ENCODE measurements around the gene UNC80. TPM values are rescaled to one million over a fixed set of nuclear protein-coding genes. Genes with fewer than 3 reads are reported as not detected.

The UNC80 gene, protein sequence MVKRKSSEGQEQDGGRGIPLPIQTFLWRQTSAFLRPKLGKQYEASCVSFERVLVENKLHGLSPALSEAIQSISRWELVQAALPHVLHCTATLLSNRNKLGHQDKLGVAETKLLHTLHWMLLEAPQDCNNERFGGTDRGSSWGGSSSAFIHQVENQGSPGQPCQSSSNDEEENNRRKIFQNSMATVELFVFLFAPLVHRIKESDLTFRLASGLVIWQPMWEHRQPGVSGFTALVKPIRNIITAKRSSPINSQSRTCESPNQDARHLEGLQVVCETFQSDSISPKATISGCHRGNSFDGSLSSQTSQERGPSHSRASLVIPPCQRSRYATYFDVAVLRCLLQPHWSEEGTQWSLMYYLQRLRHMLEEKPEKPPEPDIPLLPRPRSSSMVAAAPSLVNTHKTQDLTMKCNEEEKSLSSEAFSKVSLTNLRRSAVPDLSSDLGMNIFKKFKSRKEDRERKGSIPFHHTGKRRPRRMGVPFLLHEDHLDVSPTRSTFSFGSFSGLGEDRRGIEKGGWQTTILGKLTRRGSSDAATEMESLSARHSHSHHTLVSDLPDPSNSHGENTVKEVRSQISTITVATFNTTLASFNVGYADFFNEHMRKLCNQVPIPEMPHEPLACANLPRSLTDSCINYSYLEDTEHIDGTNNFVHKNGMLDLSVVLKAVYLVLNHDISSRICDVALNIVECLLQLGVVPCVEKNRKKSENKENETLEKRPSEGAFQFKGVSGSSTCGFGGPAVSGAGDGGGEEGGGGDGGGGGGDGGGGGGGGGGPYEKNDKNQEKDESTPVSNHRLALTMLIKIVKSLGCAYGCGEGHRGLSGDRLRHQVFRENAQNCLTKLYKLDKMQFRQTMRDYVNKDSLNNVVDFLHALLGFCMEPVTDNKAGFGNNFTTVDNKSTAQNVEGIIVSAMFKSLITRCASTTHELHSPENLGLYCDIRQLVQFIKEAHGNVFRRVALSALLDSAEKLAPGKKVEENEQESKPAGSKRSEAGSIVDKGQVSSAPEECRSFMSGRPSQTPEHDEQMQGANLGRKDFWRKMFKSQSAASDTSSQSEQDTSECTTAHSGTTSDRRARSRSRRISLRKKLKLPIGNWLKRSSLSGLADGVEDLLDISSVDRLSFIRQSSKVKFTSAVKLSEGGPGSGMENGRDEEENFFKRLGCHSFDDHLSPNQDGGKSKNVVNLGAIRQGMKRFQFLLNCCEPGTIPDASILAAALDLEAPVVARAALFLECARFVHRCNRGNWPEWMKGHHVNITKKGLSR (N-terminal part only)
- polyA plus RNA-seq (2013, experiment 1 of 2): 0.37 TPM
- 0.15 TPM for polyA plus RNA-seq (2013, experiment 2 of 2)

DNA sequence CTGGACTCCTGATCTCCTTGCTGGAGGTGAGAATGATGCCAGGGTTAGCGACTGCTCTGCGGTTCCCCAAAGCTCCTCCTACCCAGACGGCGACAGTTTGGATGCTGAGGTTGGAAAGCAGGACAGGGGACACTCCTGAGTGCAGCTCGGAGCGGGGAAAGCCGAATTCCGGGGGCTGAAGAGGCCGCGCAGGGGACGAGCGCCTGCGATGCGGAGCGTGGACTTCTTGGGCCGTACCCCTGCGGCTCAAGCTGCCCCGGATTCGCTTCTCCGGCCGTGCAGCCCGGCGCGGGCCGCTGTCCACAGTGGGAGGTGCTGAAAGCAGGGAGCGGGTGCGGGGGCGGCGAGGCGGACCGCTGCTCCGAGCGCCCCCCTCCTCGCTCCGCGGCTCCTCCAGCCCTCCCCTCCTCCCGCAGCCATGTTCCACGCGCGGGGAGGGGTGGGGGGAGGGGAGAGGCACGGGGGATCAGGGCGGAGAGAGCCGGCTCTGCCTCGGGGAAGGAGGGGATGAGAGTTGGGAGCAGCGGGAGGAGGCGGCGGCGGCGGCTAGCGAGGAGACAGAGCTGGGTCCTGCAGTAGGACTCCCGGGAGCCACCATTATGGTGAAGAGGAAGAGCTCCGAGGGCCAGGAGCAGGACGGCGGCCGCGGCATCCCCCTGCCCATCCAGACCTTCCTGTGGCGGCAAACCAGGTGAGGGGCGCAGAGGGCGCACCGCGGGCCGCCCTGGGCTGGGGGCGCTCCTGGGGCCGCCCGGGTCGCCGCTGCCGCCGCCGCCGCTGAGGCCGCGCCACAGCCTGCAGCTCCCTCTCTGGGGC, at the start of gene UNC80:
TSS of gene UNC80 (plus strand) at position 359 of the 816 bp plus-strand sequence. CDS start at position 600, 241 bp downstream.
- WGBS, 2 experiments (ENCODE audit: insufficient coverage in 2 of 2): 0 to 1% methylated on average over 14 to 39 of the region's 73 CpGs
- no peak within 1 kb of the TSS for H3K27ac ChIP-seq (ENCODE audit: low read depth, low read length, severe bottlenecking)
- no peaks in the 10 kb centered on the region for H3K9me3 ChIP-seq (ENCODE audit: control insufficient read depth, low read length)
- H3K4me3 ChIP-seq (ENCODE audit: extremely low read depth, insufficient read depth, low read length, poor library complexity, severe bottlenecking): peak within 1 kb of the TSS; percentile 45
- no peaks in the 10 kb centered on the region for H3K36me3 ChIP-seq (ENCODE audit: control insufficient read depth, insufficient read depth, low read length)
- no peaks in the 10 kb centered on the region for H3K4me1 ChIP-seq (ENCODE audit: control insufficient read depth, insufficient read depth, low read length, poor library complexity, severe bottlenecking)

DNA sequence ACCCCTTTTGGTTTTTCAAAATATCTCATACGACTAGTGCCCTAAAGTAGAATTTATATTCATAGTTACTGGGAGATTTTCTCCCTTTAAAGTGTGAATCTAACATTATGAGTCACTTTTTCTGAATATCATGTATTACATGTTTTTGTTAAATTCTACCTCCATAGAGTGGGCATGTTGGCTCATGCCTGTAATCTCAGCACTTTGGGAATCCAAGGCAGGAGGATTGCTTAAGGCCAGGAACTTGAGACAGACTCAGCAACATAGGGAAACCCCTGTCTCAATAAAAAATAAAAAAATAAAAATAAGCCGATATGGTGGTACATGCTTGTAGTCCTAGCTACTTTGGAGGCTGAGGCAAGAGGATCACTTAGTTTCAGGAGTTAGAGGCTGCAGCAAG, 45.3 kb upstream of the UNC80 start:
- no CpG with 5 or more reads among the region's 2 CpGs for WGBS, 2 experiments (ENCODE audit: insufficient coverage in 2 of 2)

DNA sequence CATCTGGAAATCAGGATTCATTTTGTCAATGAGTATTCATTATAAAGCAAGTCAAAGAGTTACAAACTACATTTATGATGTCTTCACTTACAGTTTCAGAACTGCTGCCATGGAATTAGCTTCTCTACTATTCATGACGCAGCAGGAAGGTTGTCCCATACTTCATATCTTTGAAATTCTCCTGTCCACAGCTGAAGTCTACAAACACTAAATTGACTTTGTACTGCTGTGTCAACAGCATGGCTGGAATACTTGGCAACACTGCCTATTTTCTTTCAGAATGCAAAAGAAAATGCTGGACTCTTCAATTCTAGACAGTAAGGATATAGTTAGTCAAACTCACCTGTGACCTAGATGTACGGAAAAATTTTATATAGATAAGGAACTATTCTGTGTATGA, 44.6 kb upstream of the UNC80 start:
- H3K27ac ChIP-seq (ENCODE audit: low read depth, low read length, severe bottlenecking): no peak overlapping the region
- no peaks in the 10 kb centered on the region for H3K4me1 ChIP-seq (ENCODE audit: control insufficient read depth, insufficient read depth, low read length, poor library complexity, severe bottlenecking)
- H3K9me3 ChIP-seq (ENCODE audit: control insufficient read depth, low read length): no peaks in the 10 kb centered on the region
- no peaks in the 10 kb centered on the region for H3K36me3 ChIP-seq (ENCODE audit: control insufficient read depth, insufficient read depth, low read length)
- no peak overlapping the region for H3K4me3 ChIP-seq (ENCODE audit: extremely low read depth, insufficient read depth, low read length, poor library complexity, severe bottlenecking)
- 94 to 100% methylated on average over 1 of the region's 2 CpGs for WGBS, 2 experiments (ENCODE audit: insufficient coverage in 2 of 2)

More for the DNA sequence above, 45.3 kb upstream of the UNC80 start:
- no peaks in the 10 kb centered on the region for H3K4me1 ChIP-seq (ENCODE audit: control insufficient read depth, insufficient read depth, low read length, poor library complexity, severe bottlenecking)
- H3K4me3 ChIP-seq (ENCODE audit: extremely low read depth, insufficient read depth, low read length, poor library complexity, severe bottlenecking): no peak overlapping the region
- no peaks in the 10 kb centered on the region for H3K9me3 ChIP-seq (ENCODE audit: control insufficient read depth, low read length)
- H3K36me3 ChIP-seq (ENCODE audit: control insufficient read depth, insufficient read depth, low read length): no peaks in the 10 kb centered on the region
- H3K27ac ChIP-seq (ENCODE audit: low read depth, low read length, severe bottlenecking): no peak overlapping the region

DNA sequence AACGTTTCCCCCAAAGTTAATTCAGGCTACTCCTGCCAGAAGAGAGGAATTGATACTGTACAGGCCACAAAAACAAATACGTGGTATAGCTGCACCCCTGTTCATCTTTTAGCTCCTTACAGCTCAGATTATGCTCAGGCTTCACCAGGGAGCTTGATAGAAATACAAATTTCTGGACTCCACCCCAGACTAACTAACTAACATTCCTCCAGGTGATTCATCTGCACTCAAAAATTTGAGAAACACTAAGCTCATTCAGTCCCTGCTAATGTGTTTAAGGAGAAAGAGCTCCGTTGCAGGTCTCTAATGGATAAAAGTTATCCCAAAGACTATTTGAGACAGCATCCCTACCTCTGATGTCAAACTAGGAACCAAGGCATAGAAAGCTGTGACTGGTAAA, 36.8 kb upstream of the UNC80 start:
- no peaks in the 10 kb centered on the region for H3K4me1 ChIP-seq (ENCODE audit: control insufficient read depth, insufficient read depth, low read length, poor library complexity, severe bottlenecking)
- WGBS, 2 experiments (ENCODE audit: insufficient coverage in 2 of 2): 71 to 91% methylated on average over 2 of the region's 3 CpGs
- H3K36me3 ChIP-seq (ENCODE audit: control insufficient read depth, insufficient read depth, low read length): no peaks in the 10 kb centered on the region

DNA sequence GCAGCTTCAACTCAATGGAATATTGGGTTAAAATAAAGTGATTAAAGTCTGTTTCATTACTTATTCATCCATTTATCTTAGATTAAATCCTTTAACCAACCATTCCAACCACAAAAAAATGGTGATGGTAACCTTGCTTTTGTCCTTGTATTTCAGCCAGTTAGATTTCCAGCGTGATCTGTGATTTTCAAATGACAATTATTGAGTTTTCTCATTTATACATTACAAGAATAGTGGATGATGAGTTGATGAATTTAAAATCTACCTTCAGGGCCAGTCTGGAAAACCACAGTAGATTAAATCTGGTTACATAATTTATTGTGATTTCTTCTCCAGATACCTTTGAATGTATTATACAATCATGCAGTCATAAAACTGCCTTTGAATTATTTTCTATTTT, 29.7 kb upstream of the UNC80 start:
- Histone ChIP-seq H3K36me3 (ENCODE audit: control insufficient read depth, insufficient read depth, low read length) (no peaks in the 10 kb centered on the region), H3K27ac (ENCODE audit: low read depth, low read length, severe bottlenecking) (no peak overlapping the region), H3K4me3 (ENCODE audit: extremely low read depth, insufficient read depth, low read length, poor library complexity, severe bottlenecking) (no peak overlapping the region), H3K4me1 (ENCODE audit: control insufficient read depth, insufficient read depth, low read length, poor library complexity, severe bottlenecking) (no peaks in the 10 kb centered on the region), H3K9me3 (ENCODE audit: control insufficient read depth, low read length) (no peaks in the 10 kb centered on the region)
- WGBS, 2 experiments (ENCODE audit: insufficient coverage in 2 of 2): no CpG with 5 or more reads among the region's 1 CpG

More for the DNA sequence above, 36.8 kb upstream of the UNC80 start:
- no peak overlapping the region for H3K27ac ChIP-seq (ENCODE audit: low read depth, low read length, severe bottlenecking)
- H3K9me3 ChIP-seq (ENCODE audit: control insufficient read depth, low read length): no peaks in the 10 kb centered on the region
- H3K4me3 ChIP-seq (ENCODE audit: extremely low read depth, insufficient read depth, low read length, poor library complexity, severe bottlenecking): no peak overlapping the region

DNA sequence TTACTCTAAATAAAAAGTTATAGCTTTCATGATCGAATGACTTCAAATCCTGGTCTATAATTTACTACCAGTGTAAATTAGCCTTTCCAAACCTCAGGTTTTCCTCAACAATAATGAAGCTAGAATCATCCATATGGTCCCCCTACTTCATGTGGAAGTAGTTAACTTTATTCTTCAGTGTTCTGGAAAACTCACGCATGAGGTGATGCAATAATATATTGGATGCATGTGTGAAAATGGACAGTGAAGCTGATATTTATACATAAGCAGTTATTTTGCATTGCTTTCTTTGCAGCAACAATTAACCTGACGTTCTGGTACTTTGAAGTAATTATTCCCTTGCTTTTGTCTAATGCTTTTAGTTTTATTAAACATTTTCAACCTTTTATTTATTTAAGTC, 18.6 kb upstream of the UNC80 start:
- H3K9me3 ChIP-seq (ENCODE audit: control insufficient read depth, low read length): no peaks in the 10 kb centered on the region
- no CpG with 5 or more reads among the region's 3 CpGs for WGBS, 2 experiments (ENCODE audit: insufficient coverage in 2 of 2)
- no peak overlapping the region for H3K27ac ChIP-seq (ENCODE audit: low read depth, low read length, severe bottlenecking)
- H3K36me3 ChIP-seq (ENCODE audit: control insufficient read depth, insufficient read depth, low read length): no peaks in the 10 kb centered on the region
- no peak overlapping the region for H3K4me3 ChIP-seq (ENCODE audit: extremely low read depth, insufficient read depth, low read length, poor library complexity, severe bottlenecking)
- H3K4me1 ChIP-seq (ENCODE audit: control insufficient read depth, insufficient read depth, low read length, poor library complexity, severe bottlenecking): no peaks in the 10 kb centered on the region

DNA sequence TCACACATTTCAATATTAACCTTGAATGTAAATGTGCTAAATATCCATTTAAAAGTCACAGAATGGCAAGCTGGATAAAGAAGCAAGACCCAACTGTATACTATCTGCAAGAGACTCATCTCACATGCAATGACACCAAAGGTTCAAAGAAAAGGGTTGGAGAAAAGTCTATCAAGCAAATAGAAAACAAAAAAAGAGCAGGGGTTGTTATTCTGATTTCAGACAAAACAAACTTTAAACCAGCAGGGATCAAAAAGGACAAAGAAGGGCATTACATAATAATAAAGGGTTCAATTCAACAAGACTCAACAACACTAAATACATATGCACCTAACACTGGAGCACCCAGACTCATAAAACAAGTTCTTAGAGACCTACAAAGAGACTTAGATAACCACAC, 14.5 kb upstream of the UNC80 start:
- Histone ChIP-seq H3K4me1 (ENCODE audit: control insufficient read depth, insufficient read depth, low read length, poor library complexity, severe bottlenecking) (no peaks in the 10 kb centered on the region), H3K36me3 (ENCODE audit: control insufficient read depth, insufficient read depth, low read length) (no peaks in the 10 kb centered on the region), H3K27ac (ENCODE audit: low read depth, low read length, severe bottlenecking) (no peak overlapping the region), H3K4me3 (ENCODE audit: extremely low read depth, insufficient read depth, low read length, poor library complexity, severe bottlenecking) (no peak overlapping the region), H3K9me3 (ENCODE audit: control insufficient read depth, low read length) (no peaks in the 10 kb centered on the region)

DNA sequence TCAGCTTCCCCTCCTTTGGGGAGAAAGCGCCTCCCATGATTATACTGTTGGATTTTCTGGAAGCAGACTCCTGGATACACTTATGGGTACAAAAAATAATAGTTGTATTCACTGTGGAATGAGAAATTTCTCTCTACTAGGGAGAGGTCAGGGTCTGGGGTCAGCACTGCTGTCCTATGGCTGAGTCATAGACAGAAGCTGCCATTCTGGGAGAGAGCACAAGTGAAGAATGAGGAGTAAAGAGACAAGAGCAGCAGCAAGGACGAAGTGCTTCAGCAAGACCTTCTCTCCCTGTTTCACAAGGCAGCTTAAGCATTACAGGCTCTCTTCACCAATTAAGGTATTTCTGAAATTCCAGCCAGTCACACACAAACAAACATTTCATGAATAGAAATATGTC, 10.1 kb upstream of the UNC80 start:
- no peaks in the 10 kb centered on the region for H3K9me3 ChIP-seq (ENCODE audit: control insufficient read depth, low read length)
- WGBS, 2 experiments (ENCODE audit: insufficient coverage in 2 of 2): 40% methylated on average over 1 of the region's 2 CpGs; no CpG with 5 or more reads in 1 of the 2 experiments
- no peaks in the 10 kb centered on the region for H3K36me3 ChIP-seq (ENCODE audit: control insufficient read depth, insufficient read depth, low read length)
- no peak overlapping the region for H3K27ac ChIP-seq (ENCODE audit: low read depth, low read length, severe bottlenecking)
- H3K4me1 ChIP-seq (ENCODE audit: control insufficient read depth, insufficient read depth, low read length, poor library complexity, severe bottlenecking): no peaks in the 10 kb centered on the region
- H3K4me3 ChIP-seq (ENCODE audit: extremely low read depth, insufficient read depth, low read length, poor library complexity, severe bottlenecking): no peak overlapping the region

DNA sequence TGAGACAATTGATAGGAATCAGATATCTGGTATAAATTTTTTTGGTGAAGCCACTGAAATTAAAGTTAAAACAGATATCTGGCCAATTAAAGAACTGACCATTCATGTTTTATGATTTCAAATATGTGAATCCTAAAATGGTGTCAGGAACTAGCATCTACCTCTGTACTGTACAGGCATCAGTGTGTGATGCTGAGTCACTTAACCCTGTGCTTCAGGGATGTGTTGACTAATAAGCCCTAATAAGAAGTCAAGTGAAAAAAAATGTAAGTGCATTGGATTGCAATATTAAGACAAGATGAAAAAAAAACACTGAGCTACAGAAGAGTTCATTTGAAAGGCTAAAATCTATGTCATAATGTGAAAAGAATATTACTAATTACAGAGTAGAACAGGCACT, 9.1 kb upstream of the UNC80 start:
- H3K4me3 ChIP-seq (ENCODE audit: extremely low read depth, insufficient read depth, low read length, poor library complexity, severe bottlenecking): no peak overlapping the region

DNA sequence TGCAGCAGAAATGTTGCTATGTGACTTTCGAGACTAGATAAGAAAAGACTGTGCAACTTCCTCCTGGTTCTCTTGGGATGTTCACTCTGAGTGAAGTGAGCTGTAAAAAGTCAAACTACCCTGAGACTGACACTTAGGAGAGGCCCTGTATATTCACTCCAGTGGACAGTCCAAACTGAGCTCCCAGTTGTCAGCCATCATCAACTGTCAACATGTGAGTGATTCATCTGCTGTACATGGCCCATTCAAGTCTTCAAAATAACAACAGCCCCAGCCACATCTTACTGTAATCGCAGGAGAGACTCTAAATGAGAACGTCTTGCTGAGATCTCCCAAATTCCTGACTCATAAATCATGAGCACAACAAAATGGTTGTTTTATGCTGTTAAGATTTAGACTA, 8.5 kb upstream of the UNC80 start:
- Histone ChIP-seq H3K4me3 (ENCODE audit: extremely low read depth, insufficient read depth, low read length, poor library complexity, severe bottlenecking) (no peak overlapping the region), H3K4me1 (ENCODE audit: control insufficient read depth, insufficient read depth, low read length, poor library complexity, severe bottlenecking) (no peaks in the 10 kb centered on the region), H3K9me3 (ENCODE audit: control insufficient read depth, low read length) (no peaks in the 10 kb centered on the region), H3K27ac (ENCODE audit: low read depth, low read length, severe bottlenecking) (no peak overlapping the region), H3K36me3 (ENCODE audit: control insufficient read depth, insufficient read depth, low read length) (no peaks in the 10 kb centered on the region)
- 90% methylated on average over 1 of the region's 3 CpGs; no CpG with 5 or more reads in 1 of the 2 experiments for WGBS, 2 experiments (ENCODE audit: insufficient coverage in 2 of 2)

More for the DNA sequence above, 9.1 kb upstream of the UNC80 start:
- Histone ChIP-seq H3K9me3 (ENCODE audit: control insufficient read depth, low read length) (no peaks in the 10 kb centered on the region), H3K27ac (ENCODE audit: low read depth, low read length, severe bottlenecking) (no peak overlapping the region), H3K36me3 (ENCODE audit: control insufficient read depth, insufficient read depth, low read length) (no peaks in the 10 kb centered on the region), H3K4me1 (ENCODE audit: control insufficient read depth, insufficient read depth, low read length, poor library complexity, severe bottlenecking) (no peaks in the 10 kb centered on the region)

All from mesodermal cell (in vitro differentiated cells).